Measurements from ENCODE around the gene LPCAT1.
"Not testable (repeated sequence)": the region's sequence is repeated elsewhere in the genome, so short reads cannot be mapped to it uniquely, and the experiment has no call there.

The LPCAT1 gene

DNA sequence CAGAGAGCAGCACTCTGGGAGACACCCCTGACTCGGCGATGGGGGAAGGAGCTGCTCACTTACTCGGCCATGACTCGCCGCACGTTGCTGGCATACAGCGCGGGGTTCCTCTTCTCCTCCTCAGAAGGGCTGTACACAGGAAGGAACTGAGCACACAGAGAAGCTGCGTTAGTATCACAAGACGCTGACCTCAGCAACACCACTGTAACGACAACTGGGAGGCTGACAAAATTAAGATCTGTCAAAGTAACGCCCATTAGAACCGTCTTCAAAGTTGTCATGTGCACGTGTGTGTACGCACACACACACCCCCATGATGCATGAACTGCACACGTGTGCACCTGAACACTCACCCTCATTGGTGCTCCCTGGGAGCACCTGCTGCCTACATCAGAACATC lies 46.4 kb downstream of the LPCAT1 start:
- no peak for DNase-seq

DNA sequence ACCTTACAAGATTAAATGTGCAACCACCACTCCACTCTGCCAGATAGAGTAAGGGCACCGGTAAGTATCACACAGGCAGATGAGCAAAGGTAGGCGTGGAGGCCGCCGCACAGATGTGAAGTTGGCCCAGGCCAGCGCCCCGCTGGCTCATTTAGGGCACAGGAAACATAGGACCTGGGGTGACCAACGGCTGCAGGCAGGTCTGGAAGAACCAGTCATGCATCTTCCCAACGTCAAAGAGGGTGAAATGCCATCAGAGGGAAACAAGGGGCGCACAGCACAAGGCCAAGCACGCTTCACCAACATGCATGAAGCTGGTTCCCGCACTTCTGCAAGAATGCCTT lies 46.8 kb downstream of the LPCAT1 start:
- no peak for DNase-seq

DNA sequence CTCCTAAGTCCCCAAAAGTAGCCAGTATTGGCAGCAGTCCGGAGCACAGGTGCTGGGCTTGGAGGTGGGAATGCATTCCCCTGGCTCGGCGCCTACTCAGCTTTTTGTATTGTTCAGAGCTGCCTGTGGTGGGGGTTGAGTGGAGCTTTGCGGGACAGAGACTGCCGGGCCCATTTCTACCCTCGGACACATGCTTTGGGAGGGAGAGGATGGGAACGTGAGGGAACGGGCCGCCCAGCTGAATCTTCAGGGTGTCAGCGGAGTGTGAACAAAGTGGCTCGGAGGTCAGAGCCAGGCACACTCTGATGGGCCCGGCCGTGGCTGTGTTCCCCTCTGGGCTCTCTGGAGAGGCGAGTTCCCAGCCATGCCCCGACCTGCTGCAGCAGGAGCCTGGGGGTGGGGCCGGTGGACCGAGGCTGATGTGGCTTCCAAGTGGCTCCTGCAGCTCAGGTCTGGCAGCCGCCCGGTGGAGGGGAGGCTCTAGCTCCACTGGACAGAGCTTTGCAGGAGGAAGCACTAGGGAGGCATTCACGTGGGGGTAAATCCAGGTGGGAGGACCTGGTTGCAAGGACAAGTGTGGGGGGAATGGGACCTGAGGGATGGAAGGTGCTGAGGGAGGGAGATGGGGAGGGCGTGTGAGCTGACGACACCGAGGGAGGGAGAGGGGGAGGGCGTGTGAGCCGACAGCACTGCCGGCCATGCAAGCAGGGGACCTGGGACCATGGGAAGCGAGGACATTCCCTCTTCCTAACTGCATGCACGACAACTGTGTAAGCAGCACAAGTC lies 47.4 kb downstream of the LPCAT1 start:
- no peak for DNase-seq

DNA sequence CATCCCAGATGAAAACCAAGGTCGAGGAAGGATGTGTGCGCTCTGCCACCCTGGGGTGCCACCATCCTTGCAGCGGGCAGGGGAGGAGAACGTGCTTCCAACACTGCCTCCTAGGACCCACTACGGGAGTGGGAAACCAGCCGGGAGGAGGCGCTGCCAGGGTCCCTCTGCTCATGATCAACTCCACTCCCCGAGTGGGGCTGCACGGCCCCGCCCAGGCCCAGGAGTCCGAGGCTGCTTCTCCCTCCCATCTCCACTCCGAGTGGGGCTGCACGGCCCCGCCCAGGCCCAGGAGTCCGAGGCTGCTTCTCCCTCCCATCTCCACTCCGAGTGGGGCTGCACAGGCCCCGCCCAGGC lies 48.2 kb downstream of the LPCAT1 start:
- not testable (repeated sequence) for DNase-seq

DNA sequence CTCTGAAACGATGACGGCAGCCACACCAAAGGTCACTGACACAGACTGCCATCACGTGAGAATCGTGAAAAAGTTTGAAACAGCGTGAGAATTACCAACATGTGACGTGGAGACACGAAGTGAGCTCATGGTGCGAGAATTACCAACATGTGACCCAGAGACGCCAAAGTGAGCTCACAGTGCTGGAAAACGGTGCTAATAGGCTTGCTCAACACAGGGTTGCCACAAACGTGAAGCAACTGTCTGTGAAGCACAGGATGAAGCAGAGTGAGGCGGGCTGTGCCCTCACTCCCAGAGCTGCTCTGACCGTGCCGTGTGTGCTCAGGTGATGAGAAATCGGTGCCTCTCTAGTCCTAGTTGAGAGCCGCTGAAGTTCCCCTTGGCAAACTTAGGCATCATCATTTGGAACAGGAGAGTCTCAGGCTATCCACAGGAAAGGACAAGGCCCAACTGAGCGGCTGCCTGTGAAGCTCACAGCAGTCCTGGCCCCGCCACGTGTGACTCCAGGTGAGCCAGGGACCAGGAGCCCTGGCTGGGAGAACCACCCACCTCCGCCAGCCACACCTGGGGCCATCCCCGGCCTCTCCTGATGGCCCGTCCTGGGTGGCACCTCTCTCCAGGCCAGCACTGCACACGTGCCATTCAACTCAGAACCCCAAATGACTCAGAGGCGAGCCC lies 48.8 kb downstream of the LPCAT1 start:
- no peak for DNase-seq

DNA sequence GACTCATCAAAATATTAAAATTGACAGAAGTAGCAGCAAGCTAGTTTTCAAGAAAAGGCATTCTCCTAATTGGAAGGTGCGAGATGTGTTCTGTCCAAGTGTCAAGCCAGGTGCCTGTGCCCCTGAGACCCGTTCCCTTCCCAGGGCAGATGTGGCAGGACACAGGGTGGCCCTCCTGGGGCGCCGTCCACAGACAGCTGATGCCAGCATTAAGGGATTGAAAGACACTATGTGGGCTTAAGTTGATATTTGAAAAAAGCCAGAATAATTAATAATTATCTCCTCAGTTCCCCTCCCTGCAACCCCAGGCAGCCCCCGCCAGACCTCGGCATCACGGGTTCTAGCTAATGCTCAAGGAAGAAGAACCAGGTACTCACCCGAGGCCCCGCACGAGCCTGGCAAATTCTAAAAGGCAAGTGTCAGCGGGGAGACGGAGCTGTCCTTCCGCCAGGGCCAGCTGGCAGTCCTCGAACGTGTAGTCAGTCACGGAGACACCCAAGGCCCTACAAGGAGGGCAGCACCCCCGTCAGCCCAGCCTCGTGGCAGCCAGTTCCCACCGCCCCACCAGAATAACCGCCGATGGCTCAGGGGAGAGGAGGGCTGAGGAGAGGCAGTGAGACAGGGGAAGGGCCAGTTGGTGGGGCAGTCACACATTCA lies 49.4 kb downstream of the LPCAT1 start:
- no peak for DNase-seq

DNA sequence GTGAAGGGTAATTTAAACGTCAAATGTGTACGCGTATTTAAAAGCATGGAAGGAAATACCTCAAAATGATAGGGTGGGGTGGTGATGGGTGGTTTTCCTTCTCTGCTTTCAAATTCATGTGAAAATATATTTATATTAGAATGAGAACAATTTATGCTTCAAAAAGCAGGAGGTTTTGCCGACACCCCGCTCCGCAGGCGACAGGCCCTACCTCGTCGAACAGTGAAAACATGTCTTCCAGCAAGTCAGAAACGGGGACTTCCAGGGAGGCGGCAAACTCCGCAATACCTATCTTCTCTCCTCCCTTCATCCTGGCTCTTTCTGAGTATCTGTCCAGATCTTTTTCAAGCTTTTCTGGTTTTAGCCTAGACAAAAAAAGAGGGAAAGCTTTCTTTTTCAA lies 50.0 kb downstream of the LPCAT1 start:
- no peak for DNase-seq

DNA sequence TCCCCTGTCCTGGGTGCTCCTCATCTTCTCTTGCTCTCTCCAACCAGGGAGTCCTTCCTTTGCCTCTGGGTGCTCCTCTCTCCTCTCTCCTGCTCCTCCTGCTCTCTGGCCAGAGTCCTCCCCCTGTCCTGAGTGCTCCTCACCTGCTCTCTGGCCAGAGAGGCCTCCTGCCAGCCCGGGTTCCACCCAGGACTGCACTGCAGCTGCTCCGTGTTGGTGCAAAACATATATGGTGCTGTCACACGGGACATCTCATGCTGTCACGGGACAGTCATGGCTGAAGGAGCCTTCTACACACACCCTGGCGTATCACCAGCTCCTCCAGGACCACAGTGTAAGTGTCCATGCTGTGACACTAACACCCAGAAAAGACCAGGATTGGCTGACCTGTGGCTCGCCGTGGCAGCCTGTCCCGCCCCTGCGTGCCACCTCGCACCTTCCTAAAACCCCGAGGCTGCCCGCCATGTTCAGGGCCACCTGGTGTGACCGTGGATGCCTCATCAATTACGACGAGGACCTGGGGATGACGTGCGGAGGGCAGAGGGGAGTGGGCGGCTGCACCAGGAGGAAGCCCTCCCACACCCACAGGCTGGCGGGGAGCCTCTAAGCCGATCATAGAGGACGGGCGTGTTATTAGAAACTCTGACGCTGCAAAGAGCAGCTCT lies 50.7 kb downstream of the LPCAT1 start:
- no peak for DNase-seq

DNA sequence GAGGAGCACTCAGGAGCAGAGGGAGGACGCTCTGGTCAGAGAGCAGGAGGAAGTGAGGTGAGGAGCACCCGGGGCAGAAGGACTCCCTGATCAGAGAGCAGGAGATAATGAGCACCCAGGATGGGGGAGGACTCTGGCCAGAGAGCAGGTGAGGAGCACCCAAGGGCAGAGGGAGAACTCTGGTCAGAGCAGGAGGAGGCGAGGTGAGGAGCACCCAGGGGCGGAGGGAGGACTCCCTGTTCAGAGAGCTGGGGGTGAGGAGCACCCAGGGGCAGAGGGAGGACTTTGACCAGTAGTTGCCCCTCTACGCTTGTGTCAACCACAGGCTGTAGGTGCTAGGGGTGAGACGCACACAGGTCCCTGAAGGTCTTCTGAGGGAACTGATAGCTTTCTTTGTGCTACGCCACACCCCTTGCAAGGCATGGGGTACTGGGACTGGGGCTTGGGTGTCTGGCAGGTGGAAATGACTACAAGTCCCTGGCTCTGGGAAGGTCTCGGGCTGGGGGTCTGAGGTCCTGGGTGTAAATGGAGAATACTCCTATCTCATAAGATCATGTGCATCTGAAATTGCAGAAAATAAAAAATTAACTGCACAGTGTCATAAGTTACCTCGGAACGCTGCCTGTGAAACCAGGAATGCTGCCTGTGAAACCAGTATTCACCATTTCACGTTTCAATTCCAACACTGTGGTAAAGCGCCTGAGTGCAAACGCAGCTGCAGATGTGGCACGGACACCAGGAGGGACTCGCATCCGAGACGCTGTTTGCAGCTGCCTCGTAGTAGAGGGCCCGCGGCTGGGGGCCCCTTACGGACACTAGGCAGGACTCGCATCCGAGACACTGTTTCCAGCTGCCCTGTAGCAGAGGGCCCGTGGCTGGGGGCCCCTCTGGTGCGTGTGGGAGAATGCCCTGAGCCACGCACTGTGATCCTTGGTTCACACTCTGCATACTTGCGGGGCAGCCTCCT lies 51.5 kb downstream of the LPCAT1 start:
- DNase-seq = no peak

DNA sequence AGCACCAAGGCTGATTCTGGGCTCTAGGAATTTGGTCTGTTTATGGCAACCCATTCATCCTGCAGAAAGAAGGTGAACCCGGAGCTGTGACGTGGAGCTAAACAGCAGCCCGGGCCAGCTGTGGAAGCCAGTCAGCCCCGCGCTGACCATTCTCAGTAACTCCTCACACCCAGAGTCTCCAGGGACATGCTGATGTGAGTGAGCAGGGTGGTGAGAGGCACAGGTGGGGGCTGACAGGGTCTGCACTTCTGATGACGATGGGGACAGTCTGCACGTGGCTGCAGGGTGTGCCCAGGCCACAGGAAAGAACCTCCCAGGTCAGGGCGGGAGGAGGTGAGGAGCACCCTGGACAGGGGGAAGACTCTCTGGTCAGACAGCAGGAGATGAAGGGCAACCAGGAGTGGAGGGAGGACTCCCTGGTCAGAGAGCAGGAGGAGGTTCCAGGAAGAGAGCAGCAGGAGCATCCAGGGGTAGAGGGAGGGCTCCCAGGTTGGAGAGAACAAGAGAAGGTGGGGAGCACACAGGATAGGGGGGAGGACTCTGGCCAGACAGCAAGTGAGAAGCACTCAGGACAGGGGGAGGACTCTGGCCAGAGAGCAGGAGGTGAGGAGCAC lies 52.4 kb downstream of the LPCAT1 start:
- no peak for DNase-seq

DNA sequence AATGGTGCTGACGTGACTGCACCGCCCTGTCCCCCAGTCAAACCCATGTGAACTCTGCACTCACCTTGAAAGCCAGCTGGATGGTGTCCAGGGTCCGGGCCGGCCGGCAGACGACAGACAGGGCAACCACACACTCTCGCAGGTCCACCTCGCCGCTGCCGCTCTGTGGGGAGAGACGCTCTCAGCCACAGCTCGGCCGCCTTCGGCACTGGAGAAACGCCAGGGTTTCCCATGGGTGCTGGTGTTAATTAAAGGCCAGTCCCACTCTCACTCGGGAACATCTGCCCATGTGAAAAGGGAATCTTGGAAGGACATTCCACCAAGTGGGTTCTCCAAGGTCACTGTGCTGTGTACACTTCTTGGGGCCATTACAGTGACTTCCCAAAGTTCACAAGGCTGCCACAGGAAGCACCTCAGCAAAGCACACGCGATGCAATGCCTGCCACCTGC lies 53.0 kb downstream of the LPCAT1 start:
- no peak for DNase-seq

DNA sequence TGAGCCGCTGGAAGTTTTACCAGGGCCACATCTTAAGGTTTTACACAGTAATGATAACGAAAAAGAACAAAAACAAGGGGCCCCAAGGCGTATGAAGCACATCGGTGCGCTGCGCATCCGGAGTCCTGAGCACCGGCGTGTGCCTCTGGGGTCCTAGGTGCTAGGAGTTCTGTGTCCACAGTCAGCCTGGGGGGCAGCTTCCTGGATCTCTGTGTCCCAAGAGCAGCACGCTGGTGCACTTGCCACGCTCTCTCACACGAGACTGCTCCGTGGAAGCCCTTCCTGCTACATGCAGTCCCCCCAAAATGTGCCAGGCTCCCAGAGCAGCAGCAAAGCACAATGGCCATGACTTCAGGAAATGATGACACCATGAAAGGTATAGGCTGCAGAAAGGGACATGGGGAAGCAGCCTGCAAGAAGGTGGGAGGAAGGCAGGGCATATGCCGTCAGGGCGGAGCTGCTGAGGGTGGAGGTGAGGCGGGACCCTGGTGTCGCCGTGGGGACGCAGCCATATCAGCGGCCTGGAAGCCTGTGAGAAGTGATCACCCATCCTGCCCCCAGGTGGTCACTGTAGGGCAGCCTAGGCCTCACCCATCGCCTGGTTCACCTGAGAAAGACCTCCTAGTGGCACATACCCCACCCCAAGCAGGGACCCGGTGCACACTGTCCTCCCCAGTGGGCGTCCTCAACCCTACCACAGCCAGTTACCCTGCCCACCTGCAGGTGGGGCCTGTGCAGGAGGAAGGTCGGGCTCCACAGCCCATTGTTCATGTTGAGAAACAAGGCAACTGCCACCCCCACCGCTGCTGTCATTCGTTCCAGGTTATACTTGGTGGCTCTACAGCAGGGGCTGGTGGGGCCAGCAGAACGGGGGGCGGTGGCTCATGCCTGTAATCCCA lies 54.9 kb downstream of the LPCAT1 start:
- DNase-seq = no peak

DNA sequence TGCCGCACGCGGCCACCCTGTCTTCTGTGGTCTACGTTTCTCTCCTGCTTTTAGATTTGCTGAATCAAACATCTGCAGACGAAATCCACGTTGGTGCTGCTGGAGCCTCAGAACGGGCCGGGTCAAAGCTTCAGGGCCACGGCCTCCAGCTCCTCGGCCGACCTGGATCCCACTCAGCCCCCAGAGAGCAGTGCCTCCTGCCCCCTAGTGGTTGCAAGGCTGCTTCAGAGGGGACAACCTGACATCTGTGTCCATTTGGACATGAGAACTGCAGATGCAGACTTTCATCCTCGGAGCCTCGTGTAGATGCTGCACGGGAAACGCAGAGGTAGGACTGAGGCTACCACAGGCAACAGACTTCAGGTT lies 55.5 kb downstream of the LPCAT1 start:
- no peak for DNase-seq

DNA sequence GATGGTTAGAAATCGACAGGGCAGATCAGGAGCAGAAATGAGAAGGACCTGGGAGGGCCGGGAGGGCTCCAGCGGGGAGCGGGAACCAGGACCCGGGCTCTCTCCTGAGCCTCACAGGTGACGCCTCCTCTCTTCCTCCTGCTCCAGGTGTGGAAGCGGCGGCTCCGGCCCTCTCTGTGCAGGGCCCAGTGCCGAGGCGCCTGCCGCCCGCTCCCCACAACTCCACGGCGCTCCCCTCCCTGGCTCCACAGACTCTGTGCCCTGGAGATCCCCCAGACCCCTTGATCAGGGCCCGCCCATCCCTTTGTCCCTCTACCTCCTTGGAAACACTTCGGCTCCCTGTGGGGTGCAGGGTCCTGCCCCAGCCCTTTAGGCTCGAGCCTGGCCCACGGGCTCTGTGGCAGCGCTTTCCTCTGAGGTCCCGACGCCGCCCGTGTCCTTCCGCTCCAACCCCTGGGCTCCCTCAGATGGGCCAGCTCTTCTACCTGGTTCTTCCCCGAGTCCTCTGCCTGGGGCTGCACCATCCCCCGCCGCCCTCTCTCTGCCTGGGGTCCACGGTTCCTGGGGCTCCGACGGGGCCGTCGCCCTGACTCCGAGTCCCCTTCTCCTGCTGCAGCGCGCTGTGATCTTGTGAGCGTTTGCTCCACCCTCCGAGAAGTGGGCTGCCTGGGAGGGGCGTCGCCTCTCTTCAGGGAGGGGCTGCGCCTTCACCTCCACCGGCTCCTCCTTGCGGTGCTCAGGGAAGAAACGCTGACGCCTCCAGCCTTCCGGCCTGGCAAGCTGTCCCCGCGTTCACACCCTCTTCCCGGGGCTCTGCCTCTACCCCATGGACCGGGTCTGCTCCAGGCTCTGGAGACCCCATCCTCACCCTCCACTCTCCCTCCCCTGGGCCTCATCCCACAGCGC lies 56.2 kb downstream of the LPCAT1 start:
- no peak for DNase-seq

DNA sequence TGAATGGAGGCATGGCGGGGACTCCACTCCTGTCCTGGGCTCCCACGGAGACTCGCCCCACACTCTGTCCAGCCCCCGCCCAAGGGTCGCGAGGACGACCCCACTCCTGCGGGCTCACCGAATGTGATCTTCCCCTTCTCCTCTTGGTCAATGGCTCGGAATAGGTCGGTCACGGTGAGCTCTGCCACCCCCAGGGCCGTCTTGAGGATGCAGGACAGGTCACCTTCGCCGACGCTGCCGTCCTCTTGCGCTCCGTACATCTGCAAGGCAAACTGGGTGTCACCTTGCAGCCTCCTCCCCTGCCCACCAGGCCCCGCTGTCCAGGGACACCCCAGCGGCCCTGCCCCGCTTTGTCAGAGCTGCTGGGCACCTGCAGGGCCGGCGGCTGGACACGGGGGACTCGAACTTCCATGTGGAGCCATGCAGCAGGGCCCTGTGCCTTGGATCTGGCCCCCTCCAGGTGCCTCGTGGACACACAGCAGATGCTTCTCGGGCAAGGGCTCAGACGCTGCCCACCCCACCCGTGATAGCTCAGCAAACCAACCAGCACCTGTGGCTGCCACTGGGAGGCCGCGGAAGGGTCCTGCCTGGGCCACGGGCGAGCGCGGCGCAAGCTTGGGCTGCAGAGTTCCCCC lies 57.0 kb downstream of the LPCAT1 start:
- DNase-seq = no peak

DNA sequence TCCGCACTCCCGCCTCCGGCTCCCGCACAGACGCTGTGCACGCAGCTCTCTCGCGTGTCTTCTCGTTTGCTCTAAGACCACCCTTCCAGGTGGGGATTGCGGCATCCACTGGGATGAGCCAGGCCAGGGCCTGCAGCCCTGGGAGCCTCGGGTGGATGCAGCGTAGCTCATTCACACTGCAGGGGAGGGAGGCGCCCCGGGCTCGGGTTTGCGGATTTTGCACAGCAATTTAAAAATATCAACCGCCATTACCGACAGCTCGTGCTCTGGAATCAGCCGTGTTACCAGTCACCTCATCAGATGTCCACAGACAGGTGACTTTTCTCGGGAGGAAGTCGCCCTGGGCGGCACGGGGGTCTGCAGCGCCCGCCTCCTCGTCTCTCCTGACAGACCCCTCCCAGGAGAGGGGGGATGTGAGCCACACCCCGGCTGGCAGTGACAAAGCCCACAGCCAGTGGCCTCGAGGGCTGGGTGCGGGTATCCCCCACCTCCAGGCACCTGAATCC lies 57.7 kb downstream of the LPCAT1 start:
- no peak for DNase-seq

DNA sequence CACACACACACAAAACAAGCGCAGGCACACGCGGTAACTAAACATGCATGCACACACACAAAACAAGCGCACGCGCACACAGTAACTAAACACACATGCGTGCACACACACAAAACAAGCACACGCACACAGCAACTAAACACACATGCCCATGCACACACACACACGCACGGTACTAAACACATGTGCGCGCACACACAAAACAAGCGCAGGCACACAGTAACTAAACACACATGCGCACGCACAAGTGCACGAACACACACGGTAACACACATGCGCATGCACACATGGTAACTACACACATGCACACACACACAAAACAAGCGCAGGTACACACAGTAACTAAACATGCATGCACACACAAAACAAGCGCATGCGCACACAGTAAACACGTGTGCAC lies 58.6 kb downstream of the LPCAT1 start:
- DNase-seq = no peak

DNA sequence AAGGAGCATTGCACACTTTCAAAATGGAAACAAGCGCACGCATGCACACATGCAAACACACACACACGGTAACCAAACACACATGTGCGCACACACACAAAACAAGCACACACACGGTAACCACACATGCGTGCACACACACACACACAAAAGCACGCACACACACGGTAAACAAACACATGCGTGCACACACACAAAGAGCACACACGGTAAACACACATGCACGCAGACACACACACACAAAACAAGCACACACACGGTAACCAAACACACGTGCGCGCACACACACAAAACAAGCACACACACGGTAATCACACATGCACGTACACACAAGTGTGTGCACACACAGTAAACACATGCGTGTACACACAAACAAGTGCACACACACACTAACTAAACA lies 59.2 kb downstream of the LPCAT1 start:
- DNase-seq = no peak

DNA sequence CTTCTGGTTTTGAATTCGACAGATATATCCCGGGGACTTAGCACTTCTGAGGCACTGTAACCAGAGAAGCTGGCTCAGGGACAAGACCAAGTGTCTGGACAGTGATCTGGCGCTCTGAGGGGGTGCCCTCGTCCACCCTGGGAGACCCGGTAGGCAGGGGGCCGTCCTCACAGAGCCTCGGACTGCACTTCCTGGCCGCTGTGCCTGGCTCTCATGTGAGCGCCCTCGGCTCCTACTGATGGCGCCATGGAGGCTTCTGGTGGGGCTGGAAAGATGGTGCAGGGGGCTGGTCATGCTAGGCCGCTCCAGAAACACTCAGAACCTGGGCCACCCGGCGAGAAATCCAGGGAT lies 59.7 kb downstream of the LPCAT1 start:
- DNase-seq = no peak
